PFSK-1 (cell line): ENCODE results near the gene USF2.

ENCODE experiments used
- FOXP2 ChIP-seq: optimal IDR thresholded peaks from 2 replicates; pipeline ENCODE3; 2011; ENCODE audit warnings: borderline replicate concordance, control low read depth, inconsistent platforms; ENCODE audit not compliant: insufficient read depth; ENCODE audit errors: extremely low read length, extremely low read depth
- POLR2AphosphoS5 ChIP-seq: IDR thresholded peaks from 2 replicates; pipeline ENCODE4 v1.6.1; 2012; ENCODE audit warnings: low read depth, mild to moderate bottlenecking, control low read depth, low read length, moderate library complexity
- REST ChIP-seq, 2 experiments: IDR thresholded peaks; 2 replicates each; pipeline versions ENCODE4 v1.6.1 to v1.8.0; 2011 to 2012; ENCODE audit warnings: low read depth in 2 of 2, low read length in 2 of 2, control low read depth in 1 of 2, inconsistent platforms in 1 of 2, mild to moderate bottlenecking in 1 of 2, moderate library complexity in 1 of 2; ENCODE audit not compliant: insufficient read depth in 1 of 2
- SIN3A ChIP-seq: IDR thresholded peaks from 2 replicates; pipeline ENCODE4 v1.6.1; 2012; ENCODE audit warnings: mild to moderate bottlenecking, low read length, moderate library complexity, borderline replicate concordance; ENCODE audit not compliant: insufficient read depth
- TAF1 ChIP-seq: IDR thresholded peaks from 2 replicates; pipeline ENCODE4 v1.6.1; 2012; ENCODE audit warnings: low read length, control low read depth, borderline replicate concordance; ENCODE audit not compliant: insufficient read depth

DNA sequence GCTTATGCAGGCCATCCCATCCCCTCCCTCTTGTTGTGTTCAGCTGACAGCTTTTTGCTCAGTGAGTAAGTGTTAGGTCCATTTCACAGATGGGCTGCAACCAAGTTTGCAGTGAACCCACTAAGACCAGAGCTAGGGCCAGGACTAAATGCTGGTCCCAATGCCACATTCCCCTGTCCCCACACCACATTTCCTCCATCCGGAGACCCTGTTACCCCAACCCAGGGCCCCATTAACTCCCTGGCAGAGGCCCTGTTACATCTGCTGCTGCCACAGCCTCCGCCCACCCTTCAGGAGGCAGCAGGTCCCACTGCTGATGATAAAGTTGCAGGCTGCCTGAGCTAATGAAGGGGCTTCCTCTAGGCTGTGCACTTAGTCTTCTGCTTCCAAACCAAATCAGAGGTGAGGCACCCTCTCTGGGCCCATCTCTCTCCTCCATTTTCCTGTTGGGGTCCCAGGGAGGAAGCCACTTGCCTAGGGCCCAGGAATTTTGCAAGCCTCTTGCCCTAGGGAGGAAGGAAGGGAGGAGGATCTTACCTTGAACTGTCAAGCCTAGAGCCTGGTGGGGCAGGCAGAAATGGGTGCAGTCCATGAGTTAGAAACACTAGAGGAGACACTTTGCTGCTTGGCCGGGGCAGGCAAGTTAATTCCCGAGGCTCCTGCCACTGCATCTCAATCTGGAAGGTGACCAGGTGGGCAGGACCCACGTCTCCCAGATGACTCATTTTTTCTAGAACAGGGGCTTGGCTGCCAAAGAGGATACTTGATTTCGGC is 3.4 kb upstream of the USF2 start:
- TF ChIP-seq POLR2AphosphoS5, result no peak
- TF ChIP-seq REST (IDR thresholded peaks at IDR 0.05; ENCODE audit: insufficient read depth in 1 of 2, low read depth in 2 of 2, low read length in 2 of 2), result no peak
- no peak for TF ChIP-seq TAF1
- TF ChIP-seq FOXP2, result no peak
- TF ChIP-seq SIN3A, result no peak
